Calu3 (cell line): Measurements from ENCODE around the gene BHMT. TPM values are rescaled to one million over a fixed set of nuclear protein-coding genes. Genes with fewer than 3 reads are reported as not detected.

Experiments
- Bru-seq: library from RNA; stranded (reverse); fragments of 400-500 nt; gene quantifications from one replicate; lab custom pipeline; 2021; lab: Mats Ljungman, UMichigan
- BruChase-seq, 2 experiments: library from RNA; stranded (reverse); fragments of 400-500 nt; gene quantifications; one replicate each; lab custom pipeline; 2021; lab: Mats Ljungman, UMichigan
- BruUV-seq: library from RNA; stranded (reverse); fragments of 400-500 nt; replicated peaks from 2 replicates; lab custom pipeline; 2021; lab: Mats Ljungman, UMichigan
- CTCF ChIA-PET: fragments of 300-600 bp; sonication (Branson Sonifier 250); formaldehyde crosslinking; loops from one replicate; lab custom pipeline; 2022; ENCODE audit warnings: antibody characterized with exemption; lab: Charles Lee
- DNase-seq: peaks from one replicate; pipeline ENCODE4 v3.0.0; 2022
- H3K27ac Mint-ChIP-seq: one replicate; pipeline ENCODE4 v1.8.0; 2022; ENCODE audit warnings: mixed read lengths; ENCODE audit not compliant: unreplicated experiment
- H3K27me3 Mint-ChIP-seq: one replicate; pipeline ENCODE4 v1.8.0; 2022; ENCODE audit warnings: mixed read lengths; ENCODE audit not compliant: unreplicated experiment
- H3K36me3 Mint-ChIP-seq: one replicate; pipeline ENCODE4 v1.8.0; 2022; ENCODE audit warnings: mild to moderate bottlenecking, moderate library complexity, mixed read lengths; ENCODE audit not compliant: insufficient read depth, unreplicated experiment
- H3K4me1 Mint-ChIP-seq: one replicate; pipeline ENCODE4 v1.8.0; 2022; ENCODE audit warnings: mild to moderate bottlenecking, low read depth, mixed read lengths; ENCODE audit not compliant: unreplicated experiment
- H3K4me3 Mint-ChIP-seq: one replicate; pipeline ENCODE4 v1.8.0; 2022; ENCODE audit warnings: mild to moderate bottlenecking, low read depth, moderate library complexity, mixed read lengths; ENCODE audit not compliant: unreplicated experiment
- H3K9me3 Mint-ChIP-seq: one replicate; pipeline ENCODE4 v1.8.0; 2022; ENCODE audit warnings: low read depth, mixed read lengths; ENCODE audit not compliant: unreplicated experiment
- CTCF ChIP-seq: fragments of 200-600 bp; IDR thresholded peaks from one replicate; pipeline ENCODE4 v1.8.0; 2022; ENCODE audit warnings: antibody characterized with exemption; ENCODE audit not compliant: unreplicated experiment
- intact Hi-C: fragments of 100-400 bp; cut with micrococcal nuclease; formaldehyde crosslinking; loops from one replicate; pipeline ENCODE4 v1.10.0; 2022; ENCODE audit not compliant: unreplicated experiment
- long read RNA-seq: library from polyadenylated mRNA; stranded (forward); transcript quantifications from one replicate; pipeline ENCODE4 v2.0.0, GENCODE V29; 2022
- total RNA-seq: library from RNA; stranded (reverse); gene quantifications from 2 replicates; pipeline ENCODE4 v1.2.3, GENCODE V29; 2022

BHMT gene
- total RNA-seq (not detected in 2 replicates), Bru-seq, nascent RNA (not detected), BruChase-seq, experiment 1, labeled RNA remaining after a 6-hour chase (not detected), BruChase-seq, experiment 2, labeled RNA remaining after a 2-hour chase (not detected)
- long read RNA-seq = 0 reads

GRCh38 chr5:79111387-79111959 lies at the start of gene BHMT:
BHMT (plus strand) TSS chr5:79111809; CDS start chr5:79111886, 77 bp downstream.
- Mint-ChIP-seq H3K36me3 (peaks cover 4% of the 10 kb centered on the region), H3K27ac (no peak within 1 kb of the TSS), H3K9me3 (no peaks in the 10 kb centered on the region), H3K4me3 (peak within 1 kb of the TSS; percentile 50), H3K4me1 (no peaks in the 10 kb centered on the region), H3K27me3 (peaks cover 89% of the 10 kb centered on the region)
- intact Hi-C loops = no loop called here
- TF ChIP-seq CTCF = no peak
- no TSS peak for BruUV-seq
- no peak for DNase-seq
- CTCF ChIA-PET = no interaction called here

- intact Hi-C loops = no loop called here
- Mint-ChIP-seq H3K27me3 (no peaks in the 10 kb centered on the region), H3K9me3 (no peaks in the 10 kb centered on the region), H3K4me1 (peaks cover 8% of the 10 kb centered on the region), H3K27ac (no peak overlapping the region), H3K36me3 (no peaks in the 10 kb centered on the region), H3K4me3 (no peak overlapping the region)
- TF ChIP-seq CTCF = no peak
- BruUV-seq = no TSS peak
- no peak for DNase-seq
- CTCF ChIA-PET = no interaction called here
Observed at GRCh38 chr5:79062436-79062835, 49.2 kb upstream of the BHMT start.

- peaks cover 3% of the 10 kb centered on the region for H3K9me3 Mint-ChIP-seq
- no peak for TF ChIP-seq CTCF
- no peaks in the 10 kb centered on the region for H3K36me3 Mint-ChIP-seq
- no peaks in the 10 kb centered on the region for H3K4me1 Mint-ChIP-seq
- no TSS peak for BruUV-seq
- H3K27ac Mint-ChIP-seq = no peak within 1 kb of the TSS
- intact Hi-C loops = no loop called here
- no peaks in the 10 kb centered on the region for H3K27me3 Mint-ChIP-seq
- no peak for DNase-seq
- CTCF ChIA-PET = no interaction called here
- H3K4me3 Mint-ChIP-seq = no peak within 1 kb of the TSS
Observed at GRCh38 chr5:79069488-79070349, 41.9 kb upstream of the BHMT start, which contains the start of the genes BHMT2 and DMGDH. BHMT2 (plus strand) TSS chr5:79069767; CDS start chr5:79069783, 16 bp downstream. DMGDH (minus strand) TSS chr5:79069674; CDS start chr5:79069620, 54 bp downstream.

- CTCF ChIA-PET = no interaction called here
- no peak overlapping the region for H3K27ac Mint-ChIP-seq
- intact Hi-C loops = no loop called here
- H3K36me3 Mint-ChIP-seq = no peaks in the 10 kb centered on the region
- no peak for DNase-seq
- no peak for TF ChIP-seq CTCF
- no TSS peak for BruUV-seq
- H3K9me3 Mint-ChIP-seq = peaks cover 3% of the 10 kb centered on the region
- H3K4me1 Mint-ChIP-seq = no peaks in the 10 kb centered on the region
- H3K27me3 Mint-ChIP-seq = no peaks in the 10 kb centered on the region
- no peak overlapping the region for H3K4me3 Mint-ChIP-seq
Observed at GRCh38 chr5:79070350-79070667, 41.3 kb upstream of the BHMT start.
